Posterior cingulate gyrus (tissue), 11 donors: ENCODE results near the gene TOPAZ1.

Source experiments
- DNase-seq, 10 donors: peaks; one replicate each; pipeline versions ENCODE4 v3.0.0 to v3.0.0-alpha.2; 2020 to 2021; ENCODE audit warnings: mixed read lengths in 3 of 10
- intact Hi-C: fragments of 100-400 bp; cut with DNase I; formaldehyde crosslinking; loops from one replicate; pipeline ENCODE4 v1.15.1; 2023

The TOPAZ1 gene

DNA sequence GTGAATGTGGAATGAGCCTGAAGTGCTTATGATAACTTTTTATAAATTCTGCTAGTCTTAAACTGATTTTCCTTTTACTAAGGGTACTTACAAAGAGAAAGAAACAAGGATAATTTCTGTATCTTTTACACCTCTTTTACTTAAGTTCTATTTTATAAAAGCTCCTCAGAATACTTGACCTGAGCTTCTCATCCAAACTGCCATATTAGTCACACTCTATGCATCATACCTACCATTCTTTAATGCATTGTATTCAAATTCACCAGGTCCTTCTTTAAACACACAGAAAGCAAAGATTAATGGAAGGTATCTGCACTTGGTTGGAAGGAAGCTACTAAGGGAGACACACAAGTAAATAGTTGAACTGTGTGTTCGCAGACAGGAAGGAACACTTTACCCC is 1.6 kb upstream of the TOPAZ1 start:
- DNase-seq: no peak
- intact Hi-C loops: no loop called here

GRCh38 chr3:44242721-44243120 is 1.0 kb downstream of the TOPAZ1 start:
- DNase-seq: no peak
- intact Hi-C loops: no loop called here

DNA sequence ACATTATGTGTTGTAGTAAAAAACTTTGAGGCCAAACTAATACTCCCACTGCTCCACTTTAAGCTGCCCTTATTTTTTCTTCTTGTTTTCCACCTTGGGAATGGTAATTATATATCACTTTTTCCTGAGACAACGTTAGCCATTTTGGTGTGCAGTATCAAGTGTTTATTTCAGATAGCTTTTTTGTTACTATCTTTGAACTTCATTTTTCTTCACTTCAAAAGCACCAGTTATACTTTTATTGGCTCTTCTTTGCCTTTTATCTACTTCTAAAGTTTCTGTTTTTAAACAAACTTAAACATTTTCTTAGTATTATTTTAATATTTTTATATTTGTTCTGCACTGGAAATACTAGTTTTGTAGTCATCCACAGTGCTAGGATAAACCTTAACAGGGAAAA is 6.5 kb downstream of the TOPAZ1 start:
- no peak for DNase-seq
- intact Hi-C loops: no loop called here

GRCh38 chr3:44252332-44252959 is 10.8 kb downstream of the TOPAZ1 start:
- no peak for DNase-seq
- intact Hi-C loops: no loop called here

DNA sequence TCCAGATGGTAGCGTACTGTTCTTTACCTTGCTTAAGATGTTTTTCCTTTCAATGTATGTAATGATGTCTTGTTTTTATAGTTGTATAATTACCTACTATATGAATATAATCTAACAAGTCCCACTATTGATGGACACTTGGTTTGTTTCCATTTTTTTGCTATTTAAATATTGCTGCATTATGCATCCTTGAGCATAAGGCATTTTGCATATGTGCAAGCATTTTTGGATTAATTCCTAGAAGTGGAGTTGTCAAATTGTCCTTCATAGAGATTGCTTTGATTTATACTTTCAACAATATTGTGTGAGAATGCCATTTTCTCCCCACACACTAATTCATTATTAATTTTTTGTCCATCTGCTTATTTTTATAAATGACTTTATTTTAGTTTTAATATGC is 17.7 kb downstream of the TOPAZ1 start:
- DNase-seq: no peak
- intact Hi-C loops: no loop called here

DNA sequence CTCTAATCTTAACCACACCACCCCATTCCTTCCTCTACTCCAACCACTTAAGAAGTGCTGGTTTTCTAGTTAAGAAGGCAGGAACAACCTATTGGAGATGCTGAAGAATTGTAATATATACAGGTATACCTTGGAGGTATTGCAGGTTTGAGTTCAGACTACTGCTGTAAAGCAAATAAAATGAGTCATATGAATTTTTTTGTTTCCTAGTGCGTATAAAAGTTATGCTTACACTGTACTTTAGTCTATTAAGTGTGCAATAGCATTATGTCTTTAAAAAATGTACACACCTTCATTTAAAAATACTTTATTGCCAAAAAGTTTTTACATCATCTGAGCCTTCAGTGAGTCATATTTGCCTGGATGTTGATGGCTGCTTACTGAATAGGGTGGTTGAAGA is 22.5 kb downstream of the TOPAZ1 start:
- intact Hi-C loops: no loop called here
- DNase-seq: no peak

- no peak for DNase-seq
- intact Hi-C loops: no loop called here
Measured at GRCh38 chr3:44265815-44266214, 24.1 kb downstream of the TOPAZ1 start.

DNA sequence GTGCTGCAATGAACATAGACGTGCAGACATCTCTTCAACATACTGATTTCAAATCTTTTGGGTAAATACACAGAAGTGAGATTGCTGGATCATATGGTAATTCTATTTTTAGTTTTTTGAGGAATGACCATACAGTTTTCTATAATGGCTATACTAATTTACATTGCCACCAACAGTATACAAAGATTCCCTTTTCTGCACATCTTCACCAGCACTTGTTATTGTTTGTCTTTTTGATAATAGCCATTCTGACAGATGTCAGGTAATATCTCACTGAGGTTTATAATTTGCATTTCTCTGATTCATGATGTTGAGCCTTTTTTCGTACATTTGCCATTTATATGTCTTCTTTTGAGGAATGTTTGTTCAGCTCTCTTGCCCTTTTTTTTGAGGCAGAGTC is 30.5 kb downstream of the TOPAZ1 start:
- intact Hi-C loops: no loop called here
- DNase-seq: no peak

GRCh38 chr3:44277925-44278324 is 36.2 kb downstream of the TOPAZ1 start:
- intact Hi-C loops: no loop called here

DNA sequence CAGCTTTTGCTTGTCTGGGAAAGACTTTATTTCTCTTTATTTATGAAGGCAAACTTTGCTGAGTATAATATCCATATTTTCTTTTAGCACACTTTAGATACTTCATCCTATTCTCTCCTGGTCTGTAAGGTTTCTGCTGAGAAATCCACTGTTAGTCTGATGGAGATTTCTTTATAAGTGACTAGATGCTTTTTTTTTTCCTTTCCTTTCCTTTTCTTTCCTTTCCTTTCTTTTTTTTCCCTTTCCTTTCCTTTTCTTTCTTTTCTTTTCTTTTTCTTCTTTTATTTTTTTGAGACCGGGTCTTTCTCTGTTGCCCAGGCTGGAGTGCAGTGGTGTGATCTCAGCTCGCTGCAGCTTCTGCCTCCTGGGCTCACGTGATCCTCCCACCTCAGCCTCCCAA is 38.4 kb downstream of the TOPAZ1 start:
- no peak for DNase-seq
- intact Hi-C loops: no loop called here

More at GRCh38 chr3:44277925-44278324, 36.2 kb downstream of the TOPAZ1 start:
- no peak for DNase-seq

DNA sequence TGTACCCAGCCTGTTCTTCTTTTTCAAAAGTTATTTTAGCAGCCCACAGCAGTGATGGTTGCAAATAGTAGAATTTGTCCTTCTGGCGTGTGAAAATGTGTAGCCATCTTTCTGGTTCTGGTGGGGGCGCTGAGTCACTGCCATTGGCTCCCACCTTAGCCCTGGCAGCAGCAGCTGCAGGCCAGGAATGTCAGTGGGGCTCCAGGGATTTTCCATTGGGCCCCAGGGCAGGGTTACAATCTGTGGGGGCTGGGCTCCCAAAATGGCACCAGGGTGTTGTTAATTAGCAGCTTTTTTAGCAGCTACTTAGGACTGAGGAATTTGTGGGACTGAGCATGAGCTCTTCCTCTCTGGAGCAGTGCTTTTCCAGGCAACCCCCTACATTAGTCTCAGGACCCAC is 38.9 kb downstream of the TOPAZ1 start:
- DNase-seq: peak in 2 of 10 donors; percentile 9 to 57
- intact Hi-C loops: no loop called here

DNA sequence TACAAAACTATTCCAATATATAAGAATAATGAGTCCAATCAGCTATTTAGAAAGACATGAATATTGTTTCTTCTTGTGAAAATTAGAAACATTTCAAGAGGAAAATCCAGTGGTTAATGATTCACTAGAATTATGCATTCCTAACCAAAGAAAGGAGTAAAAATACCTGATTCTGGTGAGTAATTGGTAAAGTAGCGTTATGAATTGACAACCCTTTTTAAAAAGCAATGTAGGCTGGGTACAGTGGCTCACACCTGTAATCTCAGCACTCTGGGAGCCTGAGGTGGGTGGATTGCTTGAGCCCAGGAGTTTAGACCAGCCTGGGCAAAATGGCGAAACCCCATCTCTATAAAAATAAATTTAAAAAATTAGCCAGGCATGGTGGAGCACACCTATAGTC is 43.3 kb downstream of the TOPAZ1 start:
- DNase-seq: no peak
- intact Hi-C loops: no loop called here

GRCh38 chr3:44289882-44290462 is 48.3 kb downstream of the TOPAZ1 start:
- DNase-seq: no peak
- intact Hi-C loops: no loop called here

DNA sequence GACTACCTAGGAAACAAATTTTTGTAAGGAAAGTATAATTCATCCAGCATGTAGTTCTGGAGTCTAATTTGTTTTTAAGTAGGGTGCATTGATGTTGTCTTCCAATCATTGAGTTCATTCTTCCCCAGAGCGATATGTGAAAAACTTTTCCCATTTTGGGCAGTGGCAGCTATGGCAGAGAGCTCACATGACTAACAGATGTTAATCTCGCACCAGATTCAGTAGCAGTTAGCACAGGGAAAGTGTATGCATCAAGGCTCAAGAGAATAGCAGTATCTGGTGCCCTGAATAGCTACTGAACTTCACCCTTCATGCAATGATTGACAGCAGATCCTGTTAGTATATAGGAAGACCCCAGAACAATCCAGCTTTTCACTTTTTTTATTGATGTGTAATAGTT is 50.6 kb downstream of the TOPAZ1 start:
- intact Hi-C loops: no loop called here
- no peak for DNase-seq

- intact Hi-C loops: no loop called here
Measured at GRCh38 chr3:44292947-44293346, 51.3 kb downstream of the TOPAZ1 start.

GRCh38 chr3:44297255-44297654 is 55.6 kb downstream of the TOPAZ1 start:
- no peak for DNase-seq
- intact Hi-C loops: no loop called here

More at GRCh38 chr3:44292947-44293346, 51.3 kb downstream of the TOPAZ1 start:
- DNase-seq: no peak

DNA sequence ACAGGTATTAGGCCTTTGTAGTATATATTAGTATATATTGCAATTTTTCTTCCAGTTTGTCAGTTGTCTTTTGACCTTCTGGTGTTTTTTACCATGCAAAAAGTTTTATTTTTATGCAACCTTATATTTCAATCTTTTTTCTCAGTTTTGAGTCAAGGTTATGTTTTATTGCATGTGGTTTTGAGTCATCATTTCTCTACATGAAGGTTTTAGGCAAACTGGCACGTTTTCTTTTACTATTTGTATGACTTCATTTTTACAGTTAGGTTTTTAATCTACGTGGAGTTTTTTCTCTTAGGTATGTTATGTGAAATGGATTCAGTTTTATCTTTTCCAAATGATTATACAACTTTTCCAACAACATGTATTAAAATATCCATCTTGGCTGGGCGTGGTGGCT is 60.1 kb downstream of the TOPAZ1 start:
- intact Hi-C loops: no loop called here

DNA sequence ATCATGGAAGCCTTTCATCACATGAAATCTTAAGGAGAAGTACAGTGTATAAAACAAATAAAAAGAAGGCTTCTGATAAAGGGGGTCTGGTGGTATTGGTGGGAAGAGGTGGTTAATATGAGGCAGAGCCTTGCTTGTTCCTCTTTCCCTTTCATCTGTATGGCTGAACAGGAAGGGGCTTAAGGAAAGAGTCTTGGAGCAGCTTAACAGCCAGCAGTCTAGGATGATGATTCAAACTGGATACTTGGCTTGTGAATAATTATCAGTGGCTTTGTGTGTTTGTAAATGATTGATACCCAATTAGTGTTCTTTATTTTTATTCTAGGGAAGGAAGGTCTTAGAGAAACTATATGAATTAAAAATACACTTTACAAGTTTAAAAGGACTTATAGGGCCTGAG is 67.8 kb downstream of the TOPAZ1 start:
- intact Hi-C loops: no loop called here
- no peak for DNase-seq

More for the DNA sequence above, 60.1 kb downstream of the TOPAZ1 start:
- no peak for DNase-seq

- intact Hi-C loops: no loop called here
Measured at GRCh38 chr3:44318891-44319311, 77.2 kb downstream of the TOPAZ1 start.

GRCh38 chr3:44321335-44321734 is 79.6 kb downstream of the TOPAZ1 start:
- DNase-seq: no peak
- intact Hi-C loops: loop anchor here (10.0 kb wide), 2 partner anchors 153 to 443 kb away; partner anchors contain the start of genes KIAA1143, KIF15 and ZNF445

More at GRCh38 chr3:44318891-44319311, 77.2 kb downstream of the TOPAZ1 start:
- peak in 2 of 10 donors; percentile 67 to 70 for DNase-seq

- intact Hi-C loops: loop anchor here (10.0 kb wide), 2 partner anchors 151 to 441 kb away; partner anchors contain the start of genes KIAA1143, KIF15 and ZNF445
- DNase-seq: peak in 6 of 10 donors; percentile 53 to 88 (median 66)
Measured at GRCh38 chr3:44323341-44323955, 81.8 kb downstream of the TOPAZ1 start.

GRCh38 chr3:44324584-44324983 is 82.9 kb downstream of the TOPAZ1 start:
- DNase-seq: no peak
- intact Hi-C loops: loop anchor here (10.0 kb wide), 2 partner anchors 150 to 440 kb away; partner anchors contain the start of genes KIAA1143, KIF15 and ZNF445
